HepG2 (cell line): ENCODE measurements around the gene ARHGAP25. TPM values are rescaled to one million over a fixed set of nuclear protein-coding genes. Genes with fewer than 3 reads are reported as not detected.

Source experiments
- KLF11 ChIP-seq: IDR thresholded peaks from 2 replicates; pipeline ENCODE4 v1.6.1; 2016; ENCODE audit warnings: missing compliant biosample characterization
- PAWR ChIP-seq: sonication (generic); formaldehyde crosslinking; IDR thresholded peaks from 2 replicates; pipeline ENCODE4 v1.4.0; 2020; ENCODE audit warnings: missing genetic modification reagents, mild to moderate bottlenecking, borderline replicate concordance
- PHF8 ChIP-seq: sonication (generic); formaldehyde crosslinking; IDR thresholded peaks from 2 replicates; pipeline ENCODE4 v1.5.0; 2020; ENCODE audit warnings: missing genetic modification reagents
- SALL1 ChIP-seq: sonication (generic); formaldehyde crosslinking; IDR thresholded peaks from 2 replicates; pipeline ENCODE4 v1.8.0; 2022; ENCODE audit warnings: mild to moderate bottlenecking, missing genetic modification reagents
- SRSF1 ChIP-seq: fragments of 200-400 bp; formaldehyde crosslinking; optimal IDR thresholded peaks from 2 replicates; pipeline ENCODE3; 2017; ENCODE audit warnings: mild to moderate bottlenecking, low read depth, low read length, moderate library complexity
- ZNF17 ChIP-seq: sonication (generic); formaldehyde crosslinking; IDR thresholded peaks from 2 replicates; pipeline ENCODE4 v1.5.0; 2020; ENCODE audit warnings: mild to moderate bottlenecking, missing genetic modification reagents
- ZNF232 ChIP-seq: sonication (generic); formaldehyde crosslinking; IDR thresholded peaks from 2 replicates; pipeline ENCODE4 v1.4.0; 2020; ENCODE audit warnings: missing genetic modification reagents, borderline replicate concordance
- ZNF260 ChIP-seq: sonication (generic); formaldehyde crosslinking; IDR thresholded peaks from 2 replicates; pipeline ENCODE4 v1.4.0; 2020; ENCODE audit warnings: missing genetic modification reagents, low read depth, mild to moderate bottlenecking, borderline replicate concordance
- ZNF30 ChIP-seq: sonication (generic); formaldehyde crosslinking; IDR thresholded peaks from 2 replicates; pipeline ENCODE4 v1.5.0; 2020; ENCODE audit warnings: mild to moderate bottlenecking, missing genetic modification reagents
- ZNF317 ChIP-seq: sonication (generic); formaldehyde crosslinking; IDR thresholded peaks from 2 replicates; pipeline ENCODE4 v1.5.0; 2020; ENCODE audit warnings: mild to moderate bottlenecking, missing genetic modification reagents
- ZNF629 ChIP-seq: sonication (generic); formaldehyde crosslinking; conservative IDR thresholded peaks from 2 replicates; pipeline ENCODE4 v1.5.0; 2020; ENCODE audit warnings: missing genetic modification reagents
- ZNF790 ChIP-seq: sonication (generic); formaldehyde crosslinking; IDR thresholded peaks from 2 replicates; pipeline ENCODE4 v1.8.0; 2022; ENCODE audit warnings: missing genetic modification reagents, mild to moderate bottlenecking, borderline replicate concordance
- polyA plus RNA-seq, 8 experiments: library from polyadenylated mRNA; depleted of rRNA in 3 of 8; stranded (reverse) in 7 of 8; unstranded in 1 of 8; fragments of >200 nt; fragmentation: Illumina TruSeq in 4 of 8; extraction: Trizol in 4 of 8; gene quantifications; 2 replicates each; pipeline versions ENCODE4 v1.2.1 to v1.2.3, GENCODE V29; 2011 to 2016; ENCODE audit warnings: low read depth in 4 of 8, missing spikeins in 1 of 8, mixed read lengths in 1 of 8; ENCODE audit not compliant: insufficient read depth in 1 of 8
- total RNA-seq, 5 experiments: library from RNA; depleted of rRNA; stranded (reverse); fragments of >200 nt; fragmentation: Illumina TruSeq; extraction: Trizol; gene quantifications; 2 replicates each; pipeline ENCODE4 v1.2.3, GENCODE V29; 2016; ENCODE audit warnings: low read depth in 1 of 5
- TF ChIP-seq, protein P1 (sequence below): sonication (generic); formaldehyde crosslinking; IDR thresholded peaks from 2 replicates; pipeline ENCODE4 v1.5.1; 2020; ENCODE audit warnings: mild to moderate bottlenecking, moderate library complexity, missing genetic modification reagents
- TF ChIP-seq, protein P2 (sequence below): IDR thresholded peaks from 2 replicates; pipeline ENCODE4 v1.6.1; 2016; ENCODE audit warnings: mild to moderate bottlenecking
- TF ChIP-seq, protein P3 (sequence below): sonication (generic); formaldehyde crosslinking; IDR thresholded peaks from 2 replicates; pipeline ENCODE4 v1.5.0; 2020; ENCODE audit warnings: mild to moderate bottlenecking, missing genetic modification reagents, borderline replicate concordance
- TF ChIP-seq, protein P4 (sequence below), 2 experiments: sonication (generic) in 1 of 2; formaldehyde crosslinking in 1 of 2; IDR thresholded peaks; 2 replicates each; pipeline versions ENCODE4 v1.4.0 to v1.6.1; 2018 to 2020; ENCODE audit warnings: missing genetic modification reagents in 2 of 2, borderline replicate concordance in 1 of 2, low read depth in 1 of 2, mild to moderate bottlenecking in 1 of 2, missing biosample characterization in 1 of 2

The ARHGAP25 gene
- total and polyA plus RNA-seq, 2 of the 13 experiments (the other 11 are each of a cell fraction or from before 2014, with no cell fraction given): not detected

DNA sequence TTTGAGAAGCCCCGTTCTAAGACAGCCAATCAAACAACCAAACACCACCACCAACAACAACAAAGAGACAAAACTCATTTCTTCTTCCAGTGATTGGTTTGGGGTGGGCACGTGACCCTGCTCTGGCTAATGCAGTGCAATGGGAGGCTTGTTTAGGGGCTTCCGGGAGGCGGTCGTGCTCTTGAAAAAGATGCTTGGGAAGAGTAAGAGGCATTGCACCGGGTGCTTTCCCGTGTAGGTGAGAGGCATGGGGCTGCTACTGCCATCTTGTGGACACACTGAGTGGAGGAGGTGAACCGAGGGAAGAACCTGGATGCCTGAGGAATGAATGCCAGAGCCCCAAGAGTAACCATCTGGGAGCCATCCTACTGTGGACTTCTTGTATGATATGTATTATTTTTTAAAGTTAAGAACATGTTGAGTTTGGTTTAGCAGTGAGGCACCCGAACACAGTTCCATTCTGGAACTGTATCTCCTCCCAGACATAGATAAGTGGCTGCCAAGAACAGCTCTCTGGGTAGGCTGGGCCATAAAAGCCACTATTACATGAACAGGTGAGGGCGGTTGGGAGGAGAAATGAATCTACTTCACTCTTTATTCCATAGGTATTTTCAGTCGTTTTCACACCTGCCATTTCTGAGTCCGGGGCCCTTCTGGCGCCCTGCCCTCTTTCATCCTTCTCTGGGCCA, 19.1 kb upstream of the ARHGAP25 start (continued):
- TF ChIP-seq SRSF1 (no peak), ZNF232 (CRISPR knock-in tag) (no peak), ZNF17 (CRISPR knock-in tag) (no peak), ZNF30 (CRISPR knock-in tag) (no peak), ZNF629 (CRISPR knock-in tag) (no peak), ZNF260 (CRISPR knock-in tag) (no peak), KLF11 (CRISPR knock-in tag) (0 out of 2 replicates have a peak, but pooled peaks have one; percentile 35), SALL1 (CRISPR knock-in tag) (0 out of 2 replicates have a peak, but pooled peaks have one; percentile 14), PAWR (CRISPR knock-in tag) (no peak), ZNF790 (CRISPR knock-in tag) (no peak), ZNF317 (CRISPR knock-in tag) (no peak), PHF8 (no peak)
- TF ChIP-seq, protein P1, sequence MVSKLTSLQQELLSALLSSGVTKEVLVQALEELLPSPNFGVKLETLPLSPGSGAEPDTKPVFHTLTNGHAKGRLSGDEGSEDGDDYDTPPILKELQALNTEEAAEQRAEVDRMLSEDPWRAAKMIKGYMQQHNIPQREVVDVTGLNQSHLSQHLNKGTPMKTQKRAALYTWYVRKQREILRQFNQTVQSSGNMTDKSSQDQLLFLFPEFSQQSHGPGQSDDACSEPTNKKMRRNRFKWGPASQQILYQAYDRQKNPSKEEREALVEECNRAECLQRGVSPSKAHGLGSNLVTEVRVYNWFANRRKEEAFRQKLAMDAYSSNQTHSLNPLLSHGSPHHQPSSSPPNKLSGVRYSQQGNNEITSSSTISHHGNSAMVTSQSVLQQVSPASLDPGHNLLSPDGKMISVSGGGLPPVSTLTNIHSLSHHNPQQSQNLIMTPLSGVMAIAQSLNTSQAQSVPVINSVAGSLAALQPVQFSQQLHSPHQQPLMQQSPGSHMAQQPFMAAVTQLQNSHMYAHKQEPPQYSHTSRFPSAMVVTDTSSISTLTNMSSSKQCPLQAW (CRISPR knock-in tag): no peak
- TF ChIP-seq, protein P2, sequence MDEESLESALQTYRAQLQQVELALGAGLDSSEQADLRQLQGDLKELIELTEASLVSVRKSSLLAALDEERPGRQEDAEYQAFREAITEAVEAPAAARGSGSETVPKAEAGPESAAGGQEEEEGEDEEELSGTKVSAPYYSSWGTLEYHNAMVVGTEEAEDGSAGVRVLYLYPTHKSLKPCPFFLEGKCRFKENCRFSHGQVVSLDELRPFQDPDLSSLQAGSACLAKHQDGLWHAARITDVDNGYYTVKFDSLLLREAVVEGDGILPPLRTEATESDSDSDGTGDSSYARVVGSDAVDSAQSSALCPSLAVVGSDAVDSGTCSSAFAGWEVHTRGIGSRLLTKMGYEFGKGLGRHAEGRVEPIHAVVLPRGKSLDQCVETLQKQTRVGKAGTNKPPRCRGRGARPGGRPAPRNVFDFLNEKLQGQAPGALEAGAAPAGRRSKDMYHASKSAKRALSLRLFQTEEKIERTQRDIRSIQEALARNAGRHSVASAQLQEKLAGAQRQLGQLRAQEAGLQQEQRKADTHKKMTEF (CRISPR knock-in tag): no peak
- TF ChIP-seq, protein P3, sequence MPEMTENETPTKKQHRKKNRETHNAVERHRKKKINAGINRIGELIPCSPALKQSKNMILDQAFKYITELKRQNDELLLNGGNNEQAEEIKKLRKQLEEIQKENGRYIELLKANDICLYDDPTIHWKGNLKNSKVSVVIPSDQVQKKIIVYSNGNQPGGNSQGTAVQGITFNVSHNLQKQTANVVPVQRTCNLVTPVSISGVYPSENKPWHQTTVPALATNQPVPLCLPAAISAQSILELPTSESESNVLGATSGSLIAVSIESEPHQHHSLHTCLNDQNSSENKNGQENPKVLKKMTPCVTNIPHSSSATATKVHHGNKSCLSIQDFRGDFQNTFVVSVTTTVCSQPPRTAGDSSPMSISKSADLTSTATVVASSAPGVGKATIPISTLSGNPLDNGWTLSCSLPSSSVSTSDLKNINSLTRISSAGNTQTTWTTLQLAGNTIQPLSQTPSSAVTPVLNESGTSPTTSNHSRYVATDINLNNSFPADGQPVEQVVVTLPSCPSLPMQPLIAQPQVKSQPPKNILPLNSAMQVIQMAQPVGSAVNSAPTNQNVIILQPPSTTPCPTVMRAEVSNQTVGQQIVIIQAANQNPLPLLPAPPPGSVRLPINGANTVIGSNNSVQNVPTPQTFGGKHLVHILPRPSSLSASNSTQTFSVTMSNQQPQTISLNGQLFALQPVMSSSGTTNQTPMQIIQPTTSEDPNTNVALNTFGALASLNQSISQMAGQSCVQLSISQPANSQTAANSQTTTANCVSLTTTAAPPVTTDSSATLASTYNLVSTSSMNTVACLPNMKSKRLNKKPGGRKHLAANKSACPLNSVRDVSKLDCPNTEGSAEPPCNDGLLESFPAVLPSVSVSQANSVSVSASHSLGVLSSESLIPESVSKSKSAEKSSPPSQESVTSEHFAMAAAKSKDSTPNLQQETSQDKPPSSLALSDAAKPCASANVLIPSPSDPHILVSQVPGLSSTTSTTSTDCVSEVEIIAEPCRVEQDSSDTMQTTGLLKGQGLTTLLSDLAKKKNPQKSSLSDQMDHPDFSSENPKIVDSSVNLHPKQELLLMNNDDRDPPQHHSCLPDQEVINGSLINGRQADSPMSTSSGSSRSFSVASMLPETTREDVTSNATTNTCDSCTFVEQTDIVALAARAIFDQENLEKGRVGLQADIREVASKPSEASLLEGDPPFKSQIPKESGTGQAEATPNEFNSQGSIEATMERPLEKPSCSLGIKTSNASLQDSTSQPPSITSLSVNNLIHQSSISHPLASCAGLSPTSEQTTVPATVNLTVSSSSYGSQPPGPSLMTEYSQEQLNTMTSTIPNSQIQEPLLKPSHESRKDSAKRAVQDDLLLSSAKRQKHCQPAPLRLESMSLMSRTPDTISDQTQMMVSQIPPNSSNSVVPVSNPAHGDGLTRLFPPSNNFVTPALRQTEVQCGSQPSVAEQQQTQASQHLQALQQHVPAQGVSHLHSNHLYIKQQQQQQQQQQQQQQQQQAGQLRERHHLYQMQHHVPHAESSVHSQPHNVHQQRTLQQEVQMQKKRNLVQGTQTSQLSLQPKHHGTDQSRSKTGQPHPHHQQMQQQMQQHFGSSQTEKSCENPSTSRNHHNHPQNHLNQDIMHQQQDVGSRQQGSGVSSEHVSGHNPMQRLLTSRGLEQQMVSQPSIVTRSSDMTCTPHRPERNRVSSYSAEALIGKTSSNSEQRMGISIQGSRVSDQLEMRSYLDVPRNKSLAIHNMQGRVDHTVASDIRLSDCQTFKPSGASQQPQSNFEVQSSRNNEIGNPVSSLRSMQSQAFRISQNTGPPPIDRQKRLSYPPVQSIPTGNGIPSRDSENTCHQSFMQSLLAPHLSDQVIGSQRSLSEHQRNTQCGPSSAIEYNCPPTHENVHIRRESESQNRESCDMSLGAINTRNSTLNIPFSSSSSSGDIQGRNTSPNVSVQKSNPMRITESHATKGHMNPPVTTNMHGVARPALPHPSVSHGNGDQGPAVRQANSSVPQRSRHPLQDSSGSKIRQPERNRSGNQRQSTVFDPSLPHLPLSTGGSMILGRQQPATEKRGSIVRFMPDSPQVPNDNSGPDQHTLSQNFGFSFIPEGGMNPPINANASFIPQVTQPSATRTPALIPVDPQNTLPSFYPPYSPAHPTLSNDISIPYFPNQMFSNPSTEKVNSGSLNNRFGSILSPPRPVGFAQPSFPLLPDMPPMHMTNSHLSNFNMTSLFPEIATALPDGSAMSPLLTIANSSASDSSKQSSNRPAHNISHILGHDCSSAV (CRISPR knock-in tag): no peak
- TF ChIP-seq, protein P4, sequence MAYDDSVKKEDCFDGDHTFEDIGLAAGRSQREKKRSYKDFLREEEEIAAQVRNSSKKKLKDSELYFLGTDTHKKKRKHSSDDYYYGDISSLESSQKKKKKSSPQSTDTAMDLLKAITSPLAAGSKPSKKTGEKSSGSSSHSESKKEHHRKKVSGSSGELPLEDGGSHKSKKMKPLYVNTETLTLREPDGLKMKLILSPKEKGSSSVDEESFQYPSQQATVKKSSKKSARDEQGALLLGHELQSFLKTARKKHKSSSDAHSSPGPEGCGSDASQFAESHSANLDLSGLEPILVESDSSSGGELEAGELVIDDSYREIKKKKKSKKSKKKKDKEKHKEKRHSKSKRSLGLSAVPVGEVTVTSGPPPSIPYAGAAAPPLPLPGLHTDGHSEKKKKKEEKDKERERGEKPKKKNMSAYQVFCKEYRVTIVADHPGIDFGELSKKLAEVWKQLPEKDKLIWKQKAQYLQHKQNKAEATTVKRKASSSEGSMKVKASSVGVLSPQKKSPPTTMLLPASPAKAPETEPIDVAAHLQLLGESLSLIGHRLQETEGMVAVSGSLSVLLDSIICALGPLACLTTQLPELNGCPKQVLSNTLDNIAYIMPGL (CRISPR knock-in tag; IDR thresholded peaks at IDR 0.05; ENCODE audit: borderline replicate concordance in 1 of 2, low read depth in 1 of 2): peak in 1 of 2 experiments; percentile 45; a peak in 1 of 4 replicates
